Endothelial cell of umbilical vein (primary cell): ENCODE data around the gene PPP1R16B.

Source experiments
- CTCF ChIP-seq, 2 donors: IDR thresholded peaks; 1 replicate in 1 of 2; 2 replicates in 1 of 2; pipeline ENCODE4 v1.5.1; 2011; ENCODE audit warnings: low read length in 2 of 2, mild to moderate bottlenecking in 2 of 2, moderate library complexity in 2 of 2, control low read depth in 1 of 2, inconsistent platforms in 1 of 2, low read depth in 1 of 2; ENCODE audit not compliant: insufficient read depth in 1 of 2; ENCODE audit errors: extremely low read depth in 1 of 2
- EZH2 ChIP-seq: IDR thresholded peaks from 2 replicates; pipeline ENCODE4 v1.6.1; 2012; ENCODE audit warnings: borderline replicate concordance, low read depth, mild to moderate bottlenecking, moderate library complexity, low read length, inconsistent platforms; ENCODE audit not compliant: severe bottlenecking
- JUN ChIP-seq: IDR thresholded peaks from 2 replicates; pipeline ENCODE4 v1.6.1; 2011; ENCODE audit warnings: borderline replicate concordance, low read depth; ENCODE audit not compliant: insufficient read length, insufficient read depth
- MAX ChIP-seq: IDR thresholded peaks from 2 replicates; pipeline ENCODE4 v1.6.1; 2011; ENCODE audit not compliant: insufficient read depth, insufficient read length
- POLR2A ChIP-seq: IDR thresholded peaks from 2 replicates; pipeline ENCODE4 v1.6.1; 2012; ENCODE audit warnings: low read depth, mild to moderate bottlenecking, control low read depth, low read length
- POLR2AphosphoS5 ChIP-seq: IDR thresholded peaks from 2 replicates; pipeline ENCODE4 v1.6.1; 2012; ENCODE audit warnings: low read depth, mild to moderate bottlenecking, control low read depth, low read length, moderate library complexity; ENCODE audit not compliant: insufficient read depth

GRCh38 chr20:38920851-38921250 lies 115.4 kb downstream of the PPP1R16B start:
- TF ChIP-seq CTCF (IDR thresholded peaks at IDR 0.05; ENCODE audit: extremely low read depth in 1 of 2, insufficient read depth in 1 of 2, low read depth in 1 of 2, low read length in 2 of 2) (no peak), POLR2AphosphoS5 (no peak), EZH2 (no peak), POLR2A (no peak), MAX (no peak), JUN (no peak)
